Activated effector memory CD4-positive, alpha-beta T cell treated with anti-CD3 and anti-CD28 coated beads, Interleukin-2, amount 50 U/mL, for 16 hours (primary cell): ENCODE results near the gene ZXDC.

Experiments used
- DNase-seq: peaks from one replicate; pipeline ENCODE4 v3.0.0-alpha.2; 2020

ZXDC gene

DNA sequence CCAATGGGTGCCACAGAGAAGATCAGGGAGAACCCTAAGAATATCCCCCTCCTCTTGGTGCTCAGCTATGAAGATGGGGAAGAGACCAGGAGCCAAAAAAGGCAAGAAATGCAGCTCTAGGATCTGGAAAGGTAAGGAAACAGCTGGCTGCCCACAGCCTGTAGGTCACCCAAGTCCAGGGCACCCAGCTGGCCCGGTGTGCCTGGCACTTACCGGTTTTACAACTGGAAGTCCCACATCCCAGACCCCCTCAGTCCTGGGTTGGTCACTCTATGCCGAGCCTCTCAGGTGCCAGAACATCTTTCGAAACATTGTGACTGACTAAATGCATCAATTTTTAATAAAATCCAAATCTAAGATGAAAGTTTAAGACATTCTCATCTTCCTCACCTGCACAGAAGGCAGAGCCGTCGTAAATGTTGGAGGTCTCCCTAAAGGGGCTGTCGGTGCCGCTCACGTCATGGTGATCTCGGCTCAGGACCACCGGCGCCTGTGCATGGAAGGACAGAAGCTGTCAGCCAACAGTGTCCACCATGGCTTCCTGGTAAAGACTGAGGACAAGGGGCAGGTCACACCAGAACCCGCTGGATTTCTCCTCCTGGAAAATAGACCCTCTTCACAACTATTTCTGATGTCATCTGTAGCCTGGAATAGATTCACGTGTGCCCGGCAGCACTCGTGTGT, 13.3 kb upstream of the ZXDC start:
- no peak for DNase-seq

DNA sequence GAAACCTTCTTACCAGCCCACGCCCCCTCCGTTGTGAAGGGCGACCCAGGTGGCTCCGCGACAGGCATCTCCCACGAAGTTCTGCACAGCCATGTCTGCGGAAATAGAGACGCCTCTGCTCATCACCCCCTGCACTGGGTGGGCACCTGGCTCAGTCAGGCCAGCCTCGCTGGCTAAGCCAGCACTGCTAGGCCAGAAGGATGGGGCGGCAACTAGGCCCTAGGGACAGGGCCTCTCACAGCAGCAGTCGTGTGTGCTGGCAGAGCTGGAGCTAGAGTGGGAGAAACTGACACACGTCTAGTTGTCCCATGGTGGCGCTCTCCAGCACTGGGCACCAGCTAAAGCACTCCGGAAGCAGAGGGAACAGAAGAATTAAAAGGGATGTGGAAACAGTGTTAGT, 12.5 kb upstream of the ZXDC start:
- DNase-seq, result no peak

DNA sequence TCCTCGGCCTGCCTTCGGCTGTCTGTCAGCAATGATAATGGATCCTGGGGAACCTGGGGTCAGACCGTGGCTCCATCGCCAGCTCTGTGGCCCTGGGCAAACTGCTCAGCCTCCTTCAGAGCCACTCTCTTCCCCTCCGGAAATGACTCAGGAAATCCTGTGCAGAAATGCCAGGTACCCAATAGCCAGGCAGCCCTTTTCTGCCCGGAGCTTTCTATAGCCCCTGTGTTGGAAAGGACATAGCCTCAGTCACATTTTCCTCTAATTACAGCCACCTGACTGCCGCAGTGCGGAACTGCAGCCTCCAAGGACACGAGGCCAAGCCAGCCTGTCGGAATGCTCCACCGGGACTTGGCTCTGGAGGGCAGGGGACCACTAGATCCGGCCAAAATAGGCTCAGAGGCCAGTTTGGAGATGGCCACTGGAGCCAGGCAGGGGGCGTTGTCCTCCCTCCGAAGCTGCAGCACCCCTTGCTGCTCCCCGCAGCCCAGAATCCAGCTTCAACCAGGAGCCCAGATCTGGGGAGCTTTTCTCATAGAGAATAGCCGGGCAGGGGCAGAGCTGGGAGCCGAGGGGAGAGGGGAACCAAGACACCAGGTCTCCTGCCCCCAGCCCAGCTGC, 11.6 kb upstream of the ZXDC start:
- DNase-seq, result no peak

DNA sequence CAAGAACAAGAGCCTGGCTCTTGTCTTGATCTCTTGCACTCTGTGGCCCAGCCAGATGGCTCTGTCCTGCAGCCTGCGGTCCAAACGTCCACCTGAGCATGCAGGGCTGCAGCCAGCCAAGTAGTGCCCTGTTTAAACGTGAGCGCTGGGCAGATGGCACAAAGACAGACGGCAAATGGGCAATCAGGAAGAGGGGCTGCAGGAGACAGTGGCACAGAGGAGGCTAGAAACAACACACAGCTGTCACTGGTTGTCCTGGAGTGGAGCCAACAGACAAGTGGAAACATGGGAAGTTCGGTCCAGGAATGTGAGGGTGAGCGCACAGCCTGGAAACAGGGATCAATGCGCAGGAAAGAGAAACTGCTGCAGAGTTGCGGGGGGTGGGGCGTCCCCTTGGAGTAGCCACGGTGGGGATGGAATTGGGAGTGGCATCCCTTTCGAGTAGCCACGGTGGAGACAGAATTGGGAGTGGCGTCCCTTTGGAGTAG, 10.7 kb upstream of the ZXDC start:
- DNase-seq, result no peak

DNA sequence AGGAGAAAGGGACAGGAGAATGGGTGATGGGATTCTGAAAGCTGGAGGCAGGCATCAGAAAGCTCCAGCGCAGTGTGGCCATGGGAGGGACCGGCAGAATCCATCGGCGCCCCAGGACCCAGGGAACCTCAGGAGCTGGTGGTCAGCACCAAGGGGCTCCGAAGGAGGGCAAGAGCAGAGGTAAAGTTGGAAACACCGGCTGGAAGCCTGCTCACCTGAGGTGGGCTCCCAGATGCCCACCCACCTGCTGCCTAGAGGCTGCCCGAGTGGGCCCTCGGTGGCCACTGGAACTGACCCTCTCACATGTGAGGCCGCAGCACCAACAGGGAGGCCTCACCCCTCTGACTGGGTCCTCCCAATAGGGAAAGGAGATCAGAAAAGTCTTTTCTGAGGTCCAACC, 10.3 kb upstream of the ZXDC start:
- no peak for DNase-seq

DNA sequence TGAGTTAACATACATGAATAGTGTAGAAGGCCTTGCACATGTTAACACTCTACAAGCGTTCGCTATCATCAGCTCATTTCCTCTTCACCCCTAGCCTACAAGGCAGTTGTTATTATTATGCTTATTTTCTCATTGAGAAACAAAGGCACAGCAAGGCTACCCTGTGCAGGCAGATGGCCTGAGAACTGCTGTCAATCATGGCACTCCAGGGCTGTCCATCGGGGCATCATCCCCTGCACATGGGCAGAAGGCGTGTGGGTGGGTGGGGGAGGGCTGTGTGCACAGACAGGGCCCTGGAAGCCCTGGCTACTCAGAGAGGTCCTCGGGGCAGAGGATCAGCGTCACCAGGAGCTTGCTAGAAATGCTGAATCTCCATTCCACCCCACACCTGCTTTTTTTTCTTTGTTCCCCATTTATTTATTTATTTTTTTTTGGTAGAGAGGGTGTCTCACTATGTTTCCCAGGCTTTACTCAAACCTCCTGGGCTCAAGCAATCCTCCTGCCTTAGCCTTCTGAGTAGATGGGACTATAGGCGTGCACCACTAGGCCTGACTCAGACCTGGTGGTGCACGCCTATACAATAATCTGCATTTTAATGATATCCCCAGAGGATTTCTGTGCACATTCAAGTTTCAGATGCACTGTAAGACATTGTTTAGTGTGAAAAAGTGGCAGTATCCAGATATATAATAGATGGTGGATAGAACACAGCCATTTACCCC, 9.6 kb upstream of the ZXDC start:
- no peak for DNase-seq

DNA sequence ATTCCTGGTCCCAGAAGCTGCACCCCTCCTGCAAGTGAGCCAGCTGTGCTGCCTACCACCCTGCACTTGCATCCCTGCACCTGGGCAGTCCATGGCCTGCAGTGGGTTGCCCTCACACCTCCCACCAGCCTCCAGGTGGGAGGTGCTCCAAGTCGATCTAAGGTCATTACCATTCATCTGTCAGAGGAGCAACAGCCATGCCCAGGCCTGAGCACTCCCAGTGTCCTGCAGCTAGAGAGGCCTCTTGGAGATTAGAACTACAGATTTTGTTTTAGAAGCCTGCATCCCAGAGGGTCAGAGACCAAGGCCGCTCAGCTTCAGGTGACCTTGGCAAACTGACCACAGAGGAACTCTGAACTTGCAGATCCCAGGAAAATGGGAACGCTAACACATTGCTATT, 9.0 kb upstream of the ZXDC start:
- no peak for DNase-seq

DNA sequence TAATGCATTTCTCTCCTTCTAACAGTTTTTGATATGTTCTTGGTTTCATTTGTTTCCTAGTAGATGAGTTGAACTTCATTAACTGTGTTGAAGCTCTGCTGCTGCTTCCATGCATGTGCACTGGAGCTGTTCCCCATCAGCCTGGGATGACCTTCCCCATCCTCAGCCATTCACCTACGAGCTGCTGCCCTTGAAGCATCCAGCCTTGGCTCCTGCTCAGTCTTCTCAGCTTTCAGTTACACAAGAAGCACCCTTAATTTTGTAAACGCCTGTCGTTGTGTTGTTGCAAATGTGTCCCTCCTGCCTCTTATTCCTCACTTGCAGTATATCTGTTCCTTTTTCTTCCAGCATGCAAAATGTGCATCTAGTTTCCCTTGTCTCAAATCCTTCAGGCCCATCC, 8.5 kb upstream of the ZXDC start:
- no peak for DNase-seq

DNA sequence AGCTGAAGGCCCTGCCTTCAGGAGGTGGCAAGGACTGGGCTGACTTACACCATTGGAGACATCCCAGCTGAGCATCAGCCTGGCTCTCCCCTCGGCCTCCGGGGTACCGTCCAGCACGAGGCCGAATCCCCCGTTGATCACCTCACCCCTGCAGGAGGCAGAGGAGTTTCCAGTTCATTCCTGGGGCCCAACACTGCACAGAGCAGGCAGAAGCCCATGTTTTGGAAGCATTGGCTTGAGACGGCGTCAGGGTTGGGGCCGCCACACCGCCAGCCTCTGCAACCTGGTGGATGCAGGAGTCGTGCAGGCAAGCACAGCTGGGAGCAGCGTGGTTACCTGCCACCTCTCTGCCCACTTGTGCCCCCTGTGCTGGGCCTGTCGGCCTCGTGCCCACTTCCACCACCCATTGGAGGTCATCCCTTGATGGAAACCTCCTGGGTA, 7.7 kb upstream of the ZXDC start:
- no peak for DNase-seq

DNA sequence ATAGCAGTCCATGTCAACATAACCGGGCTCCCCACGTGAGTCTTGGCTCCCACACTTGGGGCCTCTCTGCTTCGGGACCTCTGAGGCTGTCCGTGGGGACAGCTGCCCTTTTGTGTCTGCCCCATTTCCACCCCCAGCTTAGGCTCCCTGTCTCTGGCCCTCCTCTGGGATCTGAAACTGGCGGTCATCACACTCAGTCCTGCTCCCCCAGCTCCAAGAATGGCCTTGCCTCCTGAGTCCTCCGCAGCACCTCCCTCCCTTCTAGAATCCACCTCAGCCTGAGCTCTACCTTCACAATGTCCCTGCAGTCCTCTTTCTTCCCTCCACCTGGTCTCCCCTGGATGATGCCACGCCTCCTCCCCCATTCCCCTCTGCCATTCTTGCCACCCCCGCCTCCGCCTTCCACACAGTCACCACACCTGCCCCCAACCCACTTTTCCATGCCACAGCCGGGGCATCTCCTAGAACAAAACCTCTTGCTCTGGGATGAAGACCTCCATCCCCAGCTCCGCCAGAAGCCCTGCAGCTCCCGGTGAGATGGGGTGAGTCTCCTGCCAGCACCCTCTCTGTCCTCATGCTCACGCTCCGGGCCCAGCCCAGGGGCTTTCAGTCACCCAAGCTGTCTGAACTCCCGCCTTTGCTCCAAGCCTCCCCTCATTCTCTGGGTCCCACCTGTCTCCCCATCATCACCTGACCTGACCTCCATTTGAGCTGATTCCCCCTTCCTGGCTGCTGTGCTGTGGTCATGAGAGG, 7.0 kb upstream of the ZXDC start:
- no peak for DNase-seq

DNA sequence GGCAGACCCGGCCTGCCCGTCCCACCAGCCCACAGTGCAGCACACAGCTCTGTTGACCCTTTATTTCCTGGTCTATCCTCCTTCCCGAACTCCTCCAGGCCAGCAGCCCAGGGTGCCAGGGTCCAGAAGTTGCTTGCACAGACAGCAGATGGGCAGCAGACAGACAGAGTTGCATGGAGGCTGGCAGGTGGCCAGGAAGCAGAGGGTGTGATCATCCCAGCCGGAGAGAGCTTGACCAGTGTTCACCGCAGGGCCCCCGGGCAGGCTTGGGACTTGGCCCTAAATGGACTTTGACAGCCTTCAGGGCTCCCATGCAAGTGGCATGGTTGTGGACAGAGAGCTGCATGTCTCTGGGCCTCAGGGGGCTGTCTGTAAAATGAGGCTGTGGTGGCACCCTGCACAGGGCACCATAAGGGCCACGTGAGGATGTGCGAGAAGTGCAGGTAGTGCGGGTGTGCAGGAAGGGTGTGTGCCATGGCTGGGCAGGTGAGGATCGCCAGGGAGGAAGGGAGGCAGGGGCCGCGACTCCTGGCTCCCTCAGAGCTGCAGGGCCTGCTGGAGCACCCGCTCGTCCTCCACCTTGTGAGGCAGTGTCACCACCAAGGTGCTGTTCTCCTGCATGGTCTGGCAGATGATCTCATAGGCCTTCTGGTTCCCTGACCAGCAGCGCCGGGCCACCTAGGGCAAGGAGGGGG, 6.3 kb upstream of the ZXDC start:
- no peak for DNase-seq

DNA sequence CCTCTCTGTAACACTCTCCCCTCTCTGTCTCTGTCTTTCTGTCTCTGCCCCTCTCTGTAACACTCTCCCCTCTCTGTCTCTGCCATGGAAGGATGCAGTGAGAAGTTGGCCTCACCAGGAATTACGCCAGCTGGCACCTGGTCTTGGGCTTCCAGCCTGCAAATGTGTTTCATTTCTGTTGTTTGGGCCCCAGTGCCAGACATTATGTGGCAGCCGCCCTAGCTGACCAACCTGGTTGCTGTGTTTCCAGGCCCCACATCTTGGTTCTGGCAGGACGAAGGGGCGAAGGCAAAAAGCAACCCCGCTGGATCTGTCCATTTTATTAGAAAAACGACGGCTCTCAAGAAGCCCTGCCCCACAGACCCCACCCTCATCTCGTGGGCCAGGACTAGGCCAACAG, 5.2 kb upstream of the ZXDC start:
- no peak for DNase-seq

DNA sequence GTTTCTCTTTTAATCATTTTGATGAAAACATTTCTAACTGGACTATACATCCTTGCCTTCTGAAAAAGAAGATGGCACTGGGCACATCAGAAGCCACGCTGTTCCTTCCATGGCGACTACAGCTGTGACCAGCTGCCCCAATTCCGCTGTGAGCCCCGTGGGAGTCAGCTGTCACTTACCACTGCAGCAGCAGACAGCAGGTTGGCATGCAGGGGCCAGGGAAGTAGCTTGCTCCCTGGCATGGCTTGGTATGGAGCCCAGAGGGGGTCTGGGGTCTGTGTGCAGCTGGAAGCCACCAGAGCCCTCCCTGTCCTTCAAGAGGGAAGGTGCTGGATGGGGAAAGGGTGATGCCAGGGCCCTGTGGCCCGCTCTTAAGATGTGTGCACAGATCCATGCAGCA, 4.5 kb upstream of the ZXDC start:
- no peak for DNase-seq

DNA sequence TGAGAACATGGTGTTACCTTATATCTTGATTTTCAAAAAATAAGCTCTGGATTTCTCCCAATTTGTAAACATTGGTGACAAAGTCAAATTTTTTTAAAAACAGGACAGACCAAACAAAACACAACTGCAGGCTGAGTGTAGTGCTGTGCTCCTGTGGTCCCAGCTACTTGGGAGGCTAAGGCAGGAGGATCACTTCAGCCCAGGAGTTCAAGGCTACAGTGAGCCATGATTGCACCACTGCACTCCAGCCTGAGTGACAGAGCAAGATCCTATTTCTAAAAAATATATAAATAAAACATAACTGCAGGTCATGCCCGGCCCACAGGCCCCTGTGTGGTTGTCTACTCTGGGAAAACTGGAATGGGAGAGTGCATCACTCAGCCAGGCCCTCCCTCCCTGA, 4.0 kb upstream of the ZXDC start:
- DNase-seq, result no peak

DNA sequence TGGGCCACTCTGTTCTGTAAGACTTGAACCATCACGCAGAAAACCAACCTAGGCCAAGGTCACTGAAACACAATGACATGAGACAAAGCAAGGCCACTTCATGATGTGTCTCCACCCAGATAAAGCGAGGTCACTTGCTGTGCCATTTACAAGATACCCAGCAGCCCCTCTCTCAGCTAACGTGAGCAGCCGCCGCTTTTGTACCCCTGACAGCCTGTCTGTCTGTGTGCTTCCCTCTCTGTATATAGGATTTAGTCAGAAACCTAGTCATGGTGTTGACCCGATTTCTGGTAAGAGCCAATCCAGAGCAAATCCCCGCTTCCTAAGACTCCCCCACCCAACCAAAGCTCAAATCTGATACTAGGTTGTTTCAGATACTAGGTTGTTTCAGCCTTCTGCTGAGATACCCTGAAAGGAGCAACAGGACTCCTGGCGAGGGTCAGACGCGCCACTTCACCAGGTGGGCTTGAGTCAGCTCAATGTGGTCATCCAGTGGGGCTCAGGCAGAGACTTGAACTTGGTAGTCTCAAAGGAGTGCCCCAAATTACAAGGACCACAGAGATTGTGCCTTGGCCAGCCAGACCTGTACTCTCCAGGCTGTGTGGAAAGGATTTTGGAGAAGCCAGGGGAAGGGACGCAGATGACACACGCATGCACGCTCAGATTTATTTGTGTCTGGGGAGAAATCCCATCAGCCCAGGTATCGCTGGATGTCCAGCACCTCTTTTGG, 3.1 kb upstream of the ZXDC start:
- DNase-seq, result no peak

DNA sequence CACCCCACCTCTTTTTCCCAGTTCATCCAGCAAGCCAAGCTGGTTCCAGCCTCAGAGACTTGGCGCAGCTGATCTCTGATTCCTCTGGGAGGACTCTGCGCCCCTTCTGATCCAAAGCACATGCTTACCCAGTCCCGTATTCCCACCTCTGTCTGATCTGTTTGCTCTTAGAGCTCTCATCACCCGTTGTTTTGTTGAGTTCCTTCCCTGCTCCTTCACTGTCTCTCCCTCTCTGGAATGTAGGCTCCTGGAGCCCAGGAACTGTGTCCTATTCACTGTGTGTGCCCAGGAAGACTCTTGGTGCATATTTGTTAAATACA, 1.3 kb upstream of the ZXDC start:
- DNase-seq, result no peak

DNA sequence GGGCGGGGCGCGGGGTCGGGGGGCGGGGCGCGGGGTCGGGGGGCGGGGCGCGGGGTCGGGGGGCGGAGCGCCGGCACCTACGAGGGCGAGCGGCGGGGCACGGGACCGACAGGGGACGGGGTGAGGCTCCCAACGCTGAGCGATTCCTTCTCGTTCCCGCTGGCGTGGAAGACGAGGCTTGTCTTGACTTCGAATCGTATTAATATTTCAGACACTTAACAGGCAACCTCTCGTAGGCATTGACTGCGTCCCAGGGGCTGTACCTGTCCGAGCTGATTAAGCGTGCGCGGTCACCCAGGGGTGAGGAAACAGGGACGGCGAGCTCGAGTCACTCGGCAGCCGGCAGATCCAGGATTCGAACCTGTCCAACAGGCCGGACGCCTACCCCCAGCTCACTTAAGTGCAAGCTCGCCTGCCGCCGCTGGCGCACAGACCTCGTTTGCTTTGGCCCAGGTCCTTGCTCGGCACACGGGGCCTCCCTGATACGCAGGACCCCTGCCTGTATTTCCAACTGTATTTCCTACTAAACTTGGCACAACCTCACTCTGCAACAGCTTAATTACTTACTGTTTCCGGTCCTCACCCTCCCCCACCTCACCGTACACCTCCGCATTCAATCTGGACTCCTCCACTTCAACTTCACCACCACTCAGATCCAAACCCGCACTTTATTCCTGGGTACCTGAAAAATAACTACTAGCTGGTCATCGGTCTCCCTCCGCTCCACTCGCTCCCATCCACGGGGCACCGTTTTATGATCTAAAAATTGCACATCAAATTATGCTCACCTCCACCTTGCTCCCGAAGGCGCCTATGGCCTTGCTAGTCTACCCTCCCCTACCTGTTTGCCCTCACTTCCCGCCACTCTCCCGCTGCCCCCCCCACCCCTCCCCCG, 722 bp upstream of the ZXDC start:
- no peak for DNase-seq

DNA sequence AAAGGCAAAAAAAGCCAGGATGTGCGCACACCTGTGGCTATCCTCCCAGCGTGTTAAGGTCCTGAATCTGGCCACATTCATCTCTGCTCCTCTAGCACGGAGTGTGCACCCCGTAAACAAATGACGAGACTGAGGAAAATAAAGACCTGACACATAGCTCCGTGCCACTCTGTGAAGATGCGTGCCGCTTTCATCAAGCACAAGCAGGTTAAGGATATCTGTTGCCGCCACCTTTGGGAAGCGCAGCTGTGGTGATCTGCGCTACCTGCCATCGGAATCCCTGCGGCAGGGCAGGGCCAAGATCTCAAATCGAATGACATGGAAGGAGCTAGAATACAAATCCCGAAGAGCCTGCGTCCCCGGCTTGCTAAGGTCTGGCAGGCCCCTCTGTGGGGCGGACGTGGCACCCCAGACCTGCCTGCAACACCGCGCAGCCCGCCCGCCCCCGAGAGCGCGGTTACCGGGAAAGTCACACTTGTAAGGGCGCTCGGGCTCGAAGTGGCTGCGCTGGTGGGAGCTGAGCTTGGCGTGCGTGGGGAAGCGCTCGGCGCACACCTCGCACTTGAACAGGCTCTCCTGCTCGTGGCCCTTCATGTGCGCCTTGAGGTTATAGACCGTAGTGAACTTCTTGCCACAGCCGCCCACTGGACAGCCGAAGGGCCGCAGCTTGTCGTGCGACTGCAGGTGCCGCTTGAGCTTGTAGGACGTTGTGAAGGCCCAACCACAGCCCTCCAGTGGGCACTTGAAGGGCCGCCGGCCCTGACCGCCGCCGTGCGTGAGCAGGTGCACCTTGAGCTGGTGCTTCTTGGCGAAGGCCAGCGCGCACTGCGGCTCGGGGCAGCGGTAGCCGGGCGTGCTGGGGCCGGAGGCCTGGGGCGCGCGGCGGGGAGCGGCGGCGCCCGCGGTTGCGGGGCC, 936 bp downstream of the ZXDC start:
- DNase-seq, result peak; percentile 77

DNA sequence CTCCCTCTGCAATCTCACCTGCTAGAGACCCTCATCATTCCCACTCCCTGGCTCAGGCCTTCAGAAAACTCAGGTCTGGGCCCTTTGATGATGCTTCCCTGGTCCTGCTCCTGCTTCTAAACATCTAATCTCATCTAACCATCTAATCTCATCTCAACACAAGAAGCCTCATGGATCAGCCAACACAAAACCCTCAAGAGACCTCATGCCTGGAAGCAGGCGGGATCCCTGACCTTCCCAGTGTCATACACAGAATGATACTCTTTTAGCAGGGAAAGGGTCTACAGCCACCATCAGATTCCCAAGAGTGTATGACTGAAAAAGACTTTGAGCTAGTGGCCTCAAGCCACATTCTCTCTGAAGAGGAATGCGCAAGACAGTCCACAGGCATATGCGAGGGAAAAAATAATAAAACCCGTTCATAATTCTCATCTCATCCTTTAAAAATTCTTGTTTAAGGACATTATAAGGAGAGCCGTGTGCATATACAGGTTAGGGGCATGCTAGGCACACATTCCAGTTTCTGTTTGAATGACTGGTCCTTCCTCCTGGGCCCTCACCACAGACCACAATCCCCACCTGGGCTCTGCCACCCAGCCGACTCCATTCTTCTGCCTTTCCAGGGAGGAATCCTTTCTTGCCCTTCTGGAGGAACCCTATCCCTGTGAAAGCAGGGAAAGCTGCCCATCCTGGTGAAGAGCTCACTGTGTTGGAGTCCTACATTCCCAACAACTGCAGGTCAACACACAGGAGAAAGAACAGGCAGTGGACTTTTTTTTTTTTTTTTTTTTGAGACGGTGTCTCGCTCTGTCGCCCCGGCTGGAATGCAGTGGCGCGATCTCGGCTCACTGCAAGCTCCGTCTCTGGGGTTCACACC, 2.2 kb downstream of the ZXDC start:
- DNase-seq, result peak; percentile 54
